HCT116 (cell line): ENCODE data around the gene CCRL2. TPM values are rescaled to one million over a fixed set of nuclear protein-coding genes. Genes with fewer than 3 reads are reported as not detected.

Experiments used
- ATAC-seq: fragments of 200-7000 bp; cut with Tn5 transposase; 2 replicates; pipeline ENCODE4 v1.9.1; 2020; ENCODE audit warnings: mild to moderate bottlenecking, moderate library complexity
- BruUV-seq: library from RNA; stranded (reverse); fragments of 400-500 nt; replicated peaks from 2 replicates; lab custom pipeline; 2021; lab: Mats Ljungman, UMichigan
- CTCF ChIA-PET: fragments of 300-600 bp; sonication (Branson Sonifier 250); formaldehyde crosslinking; loops from one replicate; lab custom pipeline; 2021; ENCODE audit warnings: antibody characterized with exemption; lab: Charles Lee
- POLR2A ChIA-PET: fragments of 300-600, 350-600 bp; sonication (Branson Sonifier 250); formaldehyde crosslinking; loops from one replicate; lab custom pipeline; 2021; ENCODE audit warnings: antibody characterized with exemption; lab: Charles Lee
- RAD21 ChIA-PET, 2 experiments: fragments of 300-600 bp; sonication (Branson Sonifier 250); formaldehyde crosslinking; loops; one replicate each; lab custom pipeline; 2023; ENCODE audit warnings: low total read pairs in 2 of 2; ENCODE audit not compliant: uncharacterized antibody in 2 of 2, unreplicated experiment in 2 of 2, low non-redundant PET in 1 of 2; lab: Charles Lee
- DNase-seq: peaks from one replicate; pipeline ENCODE4 v3.0.0-alpha.2; 2010; ENCODE audit warnings: low read depth, low spot score
- H2AFZ ChIP-seq: fragments of 200-600 bp; shearing (Covaris generic), sonication (generic); 2 replicates; pipeline ENCODE4 v1.6.1; 2017; ENCODE audit warnings: low read depth, mixed run types, mixed read lengths, antibody characterized with exemption, low read length; ENCODE audit not compliant: poor library complexity, severe bottlenecking
- H3K27ac ChIP-seq: 2 replicates; pipeline ENCODE4 v1.5.1; 2012; ENCODE audit warnings: low read depth, low read length
- H3K27me3 ChIP-seq: fragments of 200-600 bp; sonication (generic); 2 replicates; pipeline ENCODE4 v1.6.1; 2016; ENCODE audit warnings: mixed run types, low read length, mixed read lengths; ENCODE audit not compliant: insufficient read depth
- H3K36me3 ChIP-seq, 2 experiments: fragments of 200-500 bp in 1 of 2; fragments of 200-600 bp in 1 of 2; sonication (Bioruptor generic) in 1 of 2; sonication (generic) in 1 of 2; 2 replicates each; pipeline versions ENCODE4 v1.5.1 to v1.6.1; 2014 to 2016; ENCODE audit warnings: low read length in 2 of 2, inconsistent platforms in 1 of 2, mixed read lengths in 1 of 2, mixed run types in 1 of 2; ENCODE audit not compliant: insufficient read depth in 2 of 2, control insufficient read depth in 1 of 2
- H3K4me1 ChIP-seq, 2 experiments: fragments of 200-600 bp in 1 of 2; sonication (generic) in 1 of 2; 2 replicates each; pipeline versions ENCODE4 v1.5.1 to v1.6.1; 2012 to 2017; ENCODE audit warnings: low read length in 2 of 2, inconsistent platforms in 1 of 2, mild to moderate bottlenecking in 1 of 2, mixed read lengths in 1 of 2, mixed run types in 1 of 2, moderate library complexity in 1 of 2; ENCODE audit not compliant: insufficient read depth in 2 of 2, control insufficient read depth in 1 of 2
- H3K4me2 ChIP-seq: fragments of 200-600 bp; sonication (generic); 2 replicates; pipeline ENCODE4 v1.6.1; 2017; ENCODE audit warnings: mixed run types, low read length, mixed read lengths
- H3K4me3 ChIP-seq, 2 experiments: fragments of 200-600 bp in 1 of 2; sonication (generic) in 1 of 2; replicated peaks in 1 of 2; 2 replicates each; pipeline ENCODE4 v1.5.1; 2011 to 2016; ENCODE audit warnings: low read length in 2 of 2, control low read depth in 1 of 2, low read depth in 1 of 2, mild to moderate bottlenecking in 1 of 2, mixed read lengths in 1 of 2, mixed run types in 1 of 2
- H3K79me2 ChIP-seq: fragments of 200-600 bp; sonication (generic); 2 replicates; pipeline ENCODE4 v1.6.1; 2017; ENCODE audit warnings: mild to moderate bottlenecking, mixed run types, low read length, moderate library complexity, mixed read lengths; ENCODE audit not compliant: insufficient read depth
- H3K9ac ChIP-seq: fragments of 200-600 bp; sonication (generic); 2 replicates; pipeline ENCODE4 v1.6.1; 2016; ENCODE audit warnings: low read length, mixed read lengths
- H3K9me2 ChIP-seq: fragments of 200-600 bp; sonication (generic), shearing (Covaris generic); 2 replicates; pipeline ENCODE4 v1.6.1; 2017; ENCODE audit warnings: mixed run types, mild to moderate bottlenecking, moderate library complexity; ENCODE audit not compliant: insufficient read depth
- H3K9me3 ChIP-seq, 2 experiments: fragments of 200-500 bp in 1 of 2; fragments of 200-600 bp in 1 of 2; sonication (Bioruptor generic) in 1 of 2; sonication (generic) in 1 of 2; 2 replicates each; pipeline ENCODE4 v1.6.1; 2014 to 2017; ENCODE audit warnings: low read length in 2 of 2, mixed read lengths in 2 of 2, inconsistent platforms in 1 of 2, low read depth in 1 of 2, mild to moderate bottlenecking in 1 of 2, mixed run types in 1 of 2, moderate library complexity in 1 of 2; ENCODE audit not compliant: control insufficient read depth in 1 of 2, insufficient read depth in 1 of 2
- H4K20me1 ChIP-seq: fragments of 200-600 bp; sonication (generic), shearing (Covaris generic); 2 replicates; pipeline ENCODE4 v1.6.1; 2017; ENCODE audit warnings: mixed run types, mild to moderate bottlenecking, moderate library complexity; ENCODE audit not compliant: insufficient read depth
- CBX3 ChIP-seq: IDR thresholded peaks from 2 replicates; pipeline ENCODE4 v1.6.1; 2012; ENCODE audit warnings: low read depth
- CEBPB ChIP-seq: IDR thresholded peaks from 2 replicates; pipeline ENCODE4 v1.6.1; 2012; ENCODE audit warnings: low read depth
- EGR1 ChIP-seq: IDR thresholded peaks from 2 replicates; pipeline ENCODE4 v1.6.1; 2012; ENCODE audit warnings: low read depth
- ELF1 ChIP-seq: IDR thresholded peaks from 2 replicates; pipeline ENCODE4 v1.6.1; 2012; ENCODE audit warnings: low read depth, borderline replicate concordance
- EZH2 ChIP-seq: fragments of 200-600 bp; sonication (generic); IDR thresholded peaks from 2 replicates; pipeline ENCODE4 v1.6.1; 2017; ENCODE audit warnings: antibody characterized with exemption, mixed run types
- FOSL1 ChIP-seq: IDR thresholded peaks from 2 replicates; pipeline ENCODE4 v1.6.1; 2012; ENCODE audit warnings: low read depth
- JUND ChIP-seq: IDR thresholded peaks from 2 replicates; pipeline ENCODE4 v1.6.1; 2012
- POLR2A ChIP-seq: IDR thresholded peaks from 2 replicates; pipeline ENCODE4 v1.7.0; 2011; ENCODE audit warnings: borderline replicate concordance; ENCODE audit not compliant: insufficient read depth, insufficient read length; ENCODE audit errors: extremely low read depth
- POLR2AphosphoS5 ChIP-seq: IDR thresholded peaks from 2 replicates; pipeline ENCODE4 v1.6.1; 2011; ENCODE audit warnings: mild to moderate bottlenecking, low read depth, low read length, moderate library complexity
- SIN3A ChIP-seq: IDR thresholded peaks from 2 replicates; pipeline ENCODE4 v1.6.1; 2012; ENCODE audit warnings: low read depth
- SRF ChIP-seq: IDR thresholded peaks from 2 replicates; pipeline ENCODE4 v1.6.1; 2012; ENCODE audit warnings: low read depth
- TCF7L2 ChIP-seq: IDR thresholded peaks from 2 replicates; pipeline ENCODE4 v1.7.0; 2011; ENCODE audit warnings: borderline replicate concordance, inconsistent platforms; ENCODE audit not compliant: insufficient read depth, insufficient read length; ENCODE audit errors: extremely low read depth
- YY1 ChIP-seq: IDR thresholded peaks from 2 replicates; pipeline ENCODE4 v1.6.1; 2011; ENCODE audit warnings: low read length, low read depth, moderate library complexity, mild to moderate bottlenecking; ENCODE audit not compliant: insufficient replicate concordance; ENCODE audit errors: extremely low read depth
- ZNF274 ChIP-seq: fragments of 200-500 bp; sonication (Bioruptor generic); IDR thresholded peaks from 2 replicates; pipeline ENCODE4 v1.6.1; 2014; ENCODE audit warnings: mild to moderate bottlenecking, low read depth, low read length, inconsistent platforms
- intact Hi-C: fragments of 100-400 bp; cut with micrococcal nuclease; formaldehyde crosslinking; loops from 2 replicates; pipeline ENCODE4 v1.10.0; 2022
- total RNA-seq: library from RNA; stranded (reverse); gene quantifications from one replicate; pipeline ENCODE4 v1.2.1, GENCODE V29; 2021; ENCODE audit not compliant: unreplicated experiment
- TF ChIP-seq, protein P1 (sequence below): IDR thresholded peaks from 2 replicates; pipeline ENCODE4 v1.6.1; 2012; ENCODE audit warnings: low read depth
- TF ChIP-seq, protein P2 (sequence below), 3 experiments: fragments of 200-600 bp in 1 of 3; sonication (generic) in 1 of 3; IDR thresholded peaks in 2 of 3; conservative IDR thresholded peaks in 1 of 3; 2 replicates each; pipeline ENCODE4 v1.5.1; 2012 to 2017; ENCODE audit warnings: low read depth in 2 of 3, low read length in 2 of 3, antibody characterized with exemption in 1 of 3, borderline replicate concordance in 1 of 3, control low read depth in 1 of 3, mild to moderate bottlenecking in 1 of 3, mixed read lengths in 1 of 3, mixed run types in 1 of 3, moderate library complexity in 1 of 3; ENCODE audit not compliant: insufficient read depth in 1 of 3
- TF ChIP-seq, protein P3 (sequence below): IDR thresholded peaks from 2 replicates; pipeline ENCODE4 v1.6.1; 2011; ENCODE audit warnings: mild to moderate bottlenecking, low read length, moderate library complexity; ENCODE audit not compliant: insufficient replicate concordance; ENCODE audit errors: extremely low read depth
- TF ChIP-seq, protein P4 (sequence below): IDR thresholded peaks from 2 replicates; pipeline ENCODE4 v1.6.1; 2012

Gene CCRL2
- total RNA-seq, 1 experiment from 2014 or later = not detected

DNA sequence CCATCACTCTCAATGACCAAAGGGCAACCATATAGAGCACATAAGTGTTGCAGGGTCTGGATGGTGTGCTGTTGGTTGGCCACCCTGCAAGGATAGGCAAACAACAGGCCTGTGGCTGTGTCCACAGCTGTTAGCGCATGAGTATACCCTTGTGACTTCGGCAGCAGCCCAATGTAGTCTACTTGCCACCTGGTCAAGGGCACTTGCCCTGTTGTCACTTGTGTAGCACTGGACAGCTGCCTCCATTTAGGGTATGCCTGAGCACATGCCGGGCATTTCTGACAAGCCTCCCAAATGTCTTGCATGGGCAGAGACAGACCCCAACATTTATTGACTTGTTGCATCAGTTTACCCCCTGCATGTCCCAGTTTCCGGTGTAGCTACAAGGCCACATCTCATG lies 12.8 kb downstream of the CCRL2 start:
- H3K4me2 ChIP-seq = no peak overlapping the region
- intact Hi-C loops = no loop called here

More for the DNA sequence above, 12.8 kb downstream of the CCRL2 start:
- CTCF ChIA-PET = interaction anchor here (1.1 kb wide), 1 partner anchor 9 kb away, joined by 3 read pairs; no protein-coding TSS in a partner anchor
- no peak overlapping the region for H3K9ac ChIP-seq
- H3K79me2 ChIP-seq = no peaks in the 10 kb centered on the region
- no peaks in the 10 kb centered on the region for H3K27me3 ChIP-seq
- H3K4me1 ChIP-seq = peaks cover 0 to 12% of the 10 kb centered on the region in 2 experiments; a peak in 2 of 4 replicates
- no peaks in the 10 kb centered on the region for H3K9me3 ChIP-seq
- RAD21 ChIA-PET = no interaction called here
- ATAC-seq = no peak
- no peak for DNase-seq
- no peaks in the 10 kb centered on the region for H3K36me3 ChIP-seq
- TF ChIP-seq TCF7L2 (no peak), POLR2AphosphoS5 (no peak), JUND (no peak), FOSL1 (no peak), ZNF274 (no peak), CEBPB (no peak), YY1 (no peak), SIN3A (no peak), EZH2 (no peak), POLR2A (no peak), EGR1 (no peak), SRF (no peak), ELF1 (no peak), CBX3 (no peak)
- TF ChIP-seq, protein P1, sequence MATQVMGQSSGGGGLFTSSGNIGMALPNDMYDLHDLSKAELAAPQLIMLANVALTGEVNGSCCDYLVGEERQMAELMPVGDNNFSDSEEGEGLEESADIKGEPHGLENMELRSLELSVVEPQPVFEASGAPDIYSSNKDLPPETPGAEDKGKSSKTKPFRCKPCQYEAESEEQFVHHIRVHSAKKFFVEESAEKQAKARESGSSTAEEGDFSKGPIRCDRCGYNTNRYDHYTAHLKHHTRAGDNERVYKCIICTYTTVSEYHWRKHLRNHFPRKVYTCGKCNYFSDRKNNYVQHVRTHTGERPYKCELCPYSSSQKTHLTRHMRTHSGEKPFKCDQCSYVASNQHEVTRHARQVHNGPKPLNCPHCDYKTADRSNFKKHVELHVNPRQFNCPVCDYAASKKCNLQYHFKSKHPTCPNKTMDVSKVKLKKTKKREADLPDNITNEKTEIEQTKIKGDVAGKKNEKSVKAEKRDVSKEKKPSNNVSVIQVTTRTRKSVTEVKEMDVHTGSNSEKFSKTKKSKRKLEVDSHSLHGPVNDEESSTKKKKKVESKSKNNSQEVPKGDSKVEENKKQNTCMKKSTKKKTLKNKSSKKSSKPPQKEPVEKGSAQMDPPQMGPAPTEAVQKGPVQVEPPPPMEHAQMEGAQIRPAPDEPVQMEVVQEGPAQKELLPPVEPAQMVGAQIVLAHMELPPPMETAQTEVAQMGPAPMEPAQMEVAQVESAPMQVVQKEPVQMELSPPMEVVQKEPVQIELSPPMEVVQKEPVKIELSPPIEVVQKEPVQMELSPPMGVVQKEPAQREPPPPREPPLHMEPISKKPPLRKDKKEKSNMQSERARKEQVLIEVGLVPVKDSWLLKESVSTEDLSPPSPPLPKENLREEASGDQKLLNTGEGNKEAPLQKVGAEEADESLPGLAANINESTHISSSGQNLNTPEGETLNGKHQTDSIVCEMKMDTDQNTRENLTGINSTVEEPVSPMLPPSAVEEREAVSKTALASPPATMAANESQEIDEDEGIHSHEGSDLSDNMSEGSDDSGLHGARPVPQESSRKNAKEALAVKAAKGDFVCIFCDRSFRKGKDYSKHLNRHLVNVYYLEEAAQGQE = no peak
- TF ChIP-seq, protein P2, sequence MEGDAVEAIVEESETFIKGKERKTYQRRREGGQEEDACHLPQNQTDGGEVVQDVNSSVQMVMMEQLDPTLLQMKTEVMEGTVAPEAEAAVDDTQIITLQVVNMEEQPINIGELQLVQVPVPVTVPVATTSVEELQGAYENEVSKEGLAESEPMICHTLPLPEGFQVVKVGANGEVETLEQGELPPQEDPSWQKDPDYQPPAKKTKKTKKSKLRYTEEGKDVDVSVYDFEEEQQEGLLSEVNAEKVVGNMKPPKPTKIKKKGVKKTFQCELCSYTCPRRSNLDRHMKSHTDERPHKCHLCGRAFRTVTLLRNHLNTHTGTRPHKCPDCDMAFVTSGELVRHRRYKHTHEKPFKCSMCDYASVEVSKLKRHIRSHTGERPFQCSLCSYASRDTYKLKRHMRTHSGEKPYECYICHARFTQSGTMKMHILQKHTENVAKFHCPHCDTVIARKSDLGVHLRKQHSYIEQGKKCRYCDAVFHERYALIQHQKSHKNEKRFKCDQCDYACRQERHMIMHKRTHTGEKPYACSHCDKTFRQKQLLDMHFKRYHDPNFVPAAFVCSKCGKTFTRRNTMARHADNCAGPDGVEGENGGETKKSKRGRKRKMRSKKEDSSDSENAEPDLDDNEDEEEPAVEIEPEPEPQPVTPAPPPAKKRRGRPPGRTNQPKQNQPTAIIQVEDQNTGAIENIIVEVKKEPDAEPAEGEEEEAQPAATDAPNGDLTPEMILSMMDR (IDR thresholded peaks at IDR 0.05 in 2 of 3, conservative IDR thresholded peaks at IDR 0.05 in 1 of 3; ENCODE audit: borderline replicate concordance in 1 of 3, insufficient read depth in 1 of 3, low read depth in 2 of 3, low read length in 2 of 3) = no peak
- TF ChIP-seq, protein P3, sequence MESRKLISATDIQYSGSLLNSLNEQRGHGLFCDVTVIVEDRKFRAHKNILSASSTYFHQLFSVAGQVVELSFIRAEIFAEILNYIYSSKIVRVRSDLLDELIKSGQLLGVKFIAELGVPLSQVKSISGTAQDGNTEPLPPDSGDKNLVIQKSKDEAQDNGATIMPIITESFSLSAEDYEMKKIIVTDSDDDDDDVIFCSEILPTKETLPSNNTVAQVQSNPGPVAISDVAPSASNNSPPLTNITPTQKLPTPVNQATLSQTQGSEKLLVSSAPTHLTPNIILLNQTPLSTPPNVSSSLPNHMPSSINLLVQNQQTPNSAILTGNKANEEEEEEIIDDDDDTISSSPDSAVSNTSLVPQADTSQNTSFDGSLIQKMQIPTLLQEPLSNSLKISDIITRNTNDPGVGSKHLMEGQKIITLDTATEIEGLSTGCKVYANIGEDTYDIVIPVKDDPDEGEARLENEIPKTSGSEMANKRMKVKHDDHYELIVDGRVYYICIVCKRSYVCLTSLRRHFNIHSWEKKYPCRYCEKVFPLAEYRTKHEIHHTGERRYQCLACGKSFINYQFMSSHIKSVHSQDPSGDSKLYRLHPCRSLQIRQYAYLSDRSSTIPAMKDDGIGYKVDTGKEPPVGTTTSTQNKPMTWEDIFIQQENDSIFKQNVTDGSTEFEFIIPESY = no peak
- TF ChIP-seq, protein P4, sequence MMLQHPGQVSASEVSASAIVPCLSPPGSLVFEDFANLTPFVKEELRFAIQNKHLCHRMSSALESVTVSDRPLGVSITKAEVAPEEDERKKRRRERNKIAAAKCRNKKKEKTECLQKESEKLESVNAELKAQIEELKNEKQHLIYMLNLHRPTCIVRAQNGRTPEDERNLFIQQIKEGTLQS = no peak
- TF ChIP-seq, all 23 proteins: peak for 0
- no peaks in the 10 kb centered on the region for H3K9me2 ChIP-seq
- no peak overlapping the region for H2AFZ ChIP-seq
- H3K4me3 ChIP-seq = no peak overlapping the region
- H4K20me1 ChIP-seq = no peaks in the 10 kb centered on the region
- POLR2A ChIA-PET = interaction anchor here (0.5 kb wide), 1 partner anchor 279 kb away, joined by 3 read pairs; no protein-coding TSS in a partner anchor
- no TSS peak for BruUV-seq
- H3K27ac ChIP-seq = no peak overlapping the region
